T follicular helper cell (primary cell): ENCODE results near the gene ODAM.
"Not testable (repeated sequence)": the region's sequence is repeated elsewhere in the genome, so short reads cannot be mapped to it uniquely, and the experiment has no call there.

Experiments
- DNase-seq: peaks from one replicate; pipeline ENCODE4 v3.0.0-alpha.2; 2020; ENCODE audit warnings: low read depth

ODAM gene

GRCh38 chr4:70221818-70222217 lies 26.3 kb downstream of the ODAM start:
- DNase-seq, result not testable (repeated sequence)

GRCh38 chr4:70225824-70226223 lies 30.3 kb downstream of the ODAM start, which contains the start of gene FDCSP:
TSS of gene FDCSP (plus strand) at chr4:70226124. CDS start at chr4:70231195, 5,071 bp downstream.
- no peak for DNase-seq

- DNase-seq, result no peak
Measured at GRCh38 chr4:70236125-70236524, 40.6 kb downstream of the ODAM start.

GRCh38 chr4:70239131-70239883 lies 43.8 kb downstream of the ODAM start:
- DNase-seq, result no peak

GRCh38 chr4:70239884-70240591 lies 44.5 kb downstream of the ODAM start:
- no peak for DNase-seq

- DNase-seq, result not testable (repeated sequence)
Measured at GRCh38 chr4:70242297-70242696, 46.8 kb downstream of the ODAM start, which contains the start of gene CSN3. TSS of gene CSN3 (plus strand) at chr4:70242597. CDS start at chr4:70244820, 2,223 bp downstream.

- no peak for DNase-seq
Measured at GRCh38 chr4:70243091-70243490, 47.6 kb downstream of the ODAM start.

- no peak for DNase-seq
Measured at GRCh38 chr4:70251250-70251944, 55.9 kb downstream of the ODAM start.

GRCh38 chr4:70251945-70252277 lies 56.4 kb downstream of the ODAM start:
- no peak for DNase-seq
